Measurements from ENCODE around the gene CRACDL.

Gene CRACDL

DNA sequence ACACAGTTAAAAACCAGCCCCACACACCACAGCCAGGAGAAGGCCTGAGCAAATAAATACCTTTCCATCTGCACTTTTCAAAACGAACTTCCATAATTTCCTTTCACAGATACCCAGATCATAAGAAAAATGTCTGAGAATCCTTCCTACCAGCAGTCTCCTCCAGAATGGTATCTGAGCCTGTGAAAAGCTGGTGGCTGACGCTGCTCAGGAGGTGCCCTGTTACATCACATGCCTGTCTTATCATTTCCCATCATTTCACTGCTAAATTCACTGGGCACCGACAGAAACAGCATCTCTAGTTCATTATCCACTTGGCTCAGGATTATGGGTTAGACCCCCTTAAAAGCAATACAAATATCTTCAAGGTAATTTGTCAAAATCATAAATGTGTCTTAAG, 4.4 kb downstream of the CRACDL start:
- H3K79me2 ChIP-seq (ENCODE audit: low read length) = no peaks in the 10 kb centered on the region

DNA sequence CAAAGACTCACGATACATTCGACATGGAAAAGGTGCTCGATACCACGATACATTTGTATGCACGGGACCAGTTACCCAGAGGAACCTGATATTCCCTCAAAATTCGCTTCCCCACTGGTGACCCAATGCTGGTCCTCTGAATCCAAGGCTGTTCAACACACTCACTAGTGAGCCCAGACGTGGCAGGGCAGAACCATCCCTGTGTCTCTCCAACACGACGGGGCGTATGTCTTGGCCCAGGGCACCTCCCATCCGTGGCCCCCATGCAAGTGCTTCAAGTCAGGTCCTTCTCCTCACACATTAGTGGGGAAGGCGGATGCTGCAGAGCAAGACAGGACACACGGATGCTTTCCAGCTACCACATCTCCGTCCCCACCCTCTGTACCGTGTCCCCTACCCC, 6.1 kb downstream of the CRACDL start:
- TF ChIP-seq, protein P1, sequence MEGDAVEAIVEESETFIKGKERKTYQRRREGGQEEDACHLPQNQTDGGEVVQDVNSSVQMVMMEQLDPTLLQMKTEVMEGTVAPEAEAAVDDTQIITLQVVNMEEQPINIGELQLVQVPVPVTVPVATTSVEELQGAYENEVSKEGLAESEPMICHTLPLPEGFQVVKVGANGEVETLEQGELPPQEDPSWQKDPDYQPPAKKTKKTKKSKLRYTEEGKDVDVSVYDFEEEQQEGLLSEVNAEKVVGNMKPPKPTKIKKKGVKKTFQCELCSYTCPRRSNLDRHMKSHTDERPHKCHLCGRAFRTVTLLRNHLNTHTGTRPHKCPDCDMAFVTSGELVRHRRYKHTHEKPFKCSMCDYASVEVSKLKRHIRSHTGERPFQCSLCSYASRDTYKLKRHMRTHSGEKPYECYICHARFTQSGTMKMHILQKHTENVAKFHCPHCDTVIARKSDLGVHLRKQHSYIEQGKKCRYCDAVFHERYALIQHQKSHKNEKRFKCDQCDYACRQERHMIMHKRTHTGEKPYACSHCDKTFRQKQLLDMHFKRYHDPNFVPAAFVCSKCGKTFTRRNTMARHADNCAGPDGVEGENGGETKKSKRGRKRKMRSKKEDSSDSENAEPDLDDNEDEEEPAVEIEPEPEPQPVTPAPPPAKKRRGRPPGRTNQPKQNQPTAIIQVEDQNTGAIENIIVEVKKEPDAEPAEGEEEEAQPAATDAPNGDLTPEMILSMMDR (IDR thresholded peaks at IDR 0.05; ENCODE audit: low read depth, low read length) = no peak
- no peak for TF ChIP-seq EZH2phosphoT487 (IDR thresholded peaks at IDR 0.05; ENCODE audit: low read depth)
- H3K27me3 ChIP-seq (ENCODE audit: low read depth, low read length) = no peaks in the 10 kb centered on the region
- H3K9ac ChIP-seq (ENCODE audit: low read length) = no peak overlapping the region
- H4K20me1 ChIP-seq (ENCODE audit: insufficient read depth, low read length) = no peaks in the 10 kb centered on the region
- no peak overlapping the region for H3K27ac ChIP-seq (ENCODE audit: low read length)
- no peaks in the 10 kb centered on the region for H3K9me3 ChIP-seq (ENCODE audit: insufficient read depth, low read length)
- H3K4me2 ChIP-seq (ENCODE audit: low read length) = no peak overlapping the region
- H3K4me1 ChIP-seq (ENCODE audit: low read length) = no peaks in the 10 kb centered on the region
- H3K36me3 ChIP-seq (replicated peaks; ENCODE audit: low read depth, low read length) = no peaks in the 10 kb centered on the region
- H2AFZ ChIP-seq (ENCODE audit: low read depth, low read length) = no peak overlapping the region
- H3K79me2 ChIP-seq (ENCODE audit: low read length) = no peaks in the 10 kb centered on the region
- H3K4me3 ChIP-seq (ENCODE audit: low read length) = no peak overlapping the region

More for the DNA sequence above, 4.4 kb downstream of the CRACDL start:
- Histone ChIP-seq H3K4me1 (ENCODE audit: low read length) (no peaks in the 10 kb centered on the region), H3K9ac (ENCODE audit: low read length) (no peak overlapping the region), H3K27ac (ENCODE audit: low read length) (no peak overlapping the region), H3K4me3 (ENCODE audit: low read length) (no peak overlapping the region), H4K20me1 (ENCODE audit: insufficient read depth, low read length) (no peaks in the 10 kb centered on the region), H3K36me3 (replicated peaks; ENCODE audit: low read depth, low read length) (no peaks in the 10 kb centered on the region), H3K4me2 (ENCODE audit: low read length) (no peak overlapping the region), H3K9me3 (ENCODE audit: insufficient read depth, low read length) (no peaks in the 10 kb centered on the region), H3K27me3 (ENCODE audit: low read depth, low read length) (no peaks in the 10 kb centered on the region), H2AFZ (ENCODE audit: low read depth, low read length) (no peak overlapping the region)
- no peak for TF ChIP-seq EZH2phosphoT487 (IDR thresholded peaks at IDR 0.05; ENCODE audit: low read depth)
- TF ChIP-seq, protein P1 (IDR thresholded peaks at IDR 0.05; ENCODE audit: low read depth, low read length) = no peak

DNA sequence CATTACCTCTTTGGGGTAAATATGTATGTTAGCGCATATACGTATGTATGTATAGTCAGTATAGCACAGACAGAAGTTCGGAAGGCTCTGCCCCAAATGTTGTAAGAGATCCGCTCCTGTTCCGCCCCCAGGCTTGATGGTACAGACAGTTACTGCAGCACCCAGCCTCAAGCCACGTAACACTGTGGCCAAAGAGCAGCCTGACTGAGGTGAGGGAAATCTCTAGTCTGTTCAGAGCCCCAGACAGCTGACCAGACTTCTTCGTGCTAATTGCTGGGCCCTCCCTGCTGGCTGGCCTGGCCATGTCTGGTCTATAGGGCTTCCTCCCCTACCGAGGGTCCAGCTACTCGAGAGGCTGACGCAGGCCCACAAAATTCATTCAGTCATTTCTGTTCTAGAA, 7.8 kb downstream of the CRACDL start:
- no peak overlapping the region for H3K27ac ChIP-seq (ENCODE audit: low read length)
- H2AFZ ChIP-seq (ENCODE audit: low read depth, low read length) = no peak overlapping the region
- no peak for TF ChIP-seq EZH2phosphoT487 (IDR thresholded peaks at IDR 0.05; ENCODE audit: low read depth)
- TF ChIP-seq, protein P1 (IDR thresholded peaks at IDR 0.05; ENCODE audit: low read depth, low read length) = no peak

DNA sequence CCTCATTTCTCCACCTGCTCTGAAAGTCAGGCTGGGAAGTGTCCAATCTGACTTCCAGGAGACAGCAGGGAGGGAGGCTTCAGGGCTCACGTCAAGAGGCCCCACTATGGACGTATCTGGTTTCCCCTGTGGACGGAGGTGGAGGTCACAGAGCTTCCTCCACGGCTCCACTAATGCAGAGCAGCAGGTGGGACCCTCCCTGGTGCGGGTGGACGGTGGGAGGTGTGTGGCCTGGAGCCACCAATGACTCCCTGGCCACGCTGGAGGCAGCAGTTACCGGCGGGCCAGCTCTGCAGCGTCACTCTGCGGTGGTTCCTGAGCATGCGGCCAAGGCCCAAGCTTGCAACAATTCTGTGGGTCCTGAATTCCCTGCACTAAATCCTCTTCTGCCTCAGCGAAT, 9.0 kb downstream of the CRACDL start:
- no peaks in the 10 kb centered on the region for H3K9me3 ChIP-seq (ENCODE audit: insufficient read depth, low read length)
- no peak overlapping the region for H3K9ac ChIP-seq (ENCODE audit: low read length)
- H3K4me1 ChIP-seq (ENCODE audit: low read length) = no peaks in the 10 kb centered on the region
- no peak overlapping the region for H3K27ac ChIP-seq (ENCODE audit: low read length)
- H2AFZ ChIP-seq (ENCODE audit: low read depth, low read length) = no peak overlapping the region
- H3K36me3 ChIP-seq (replicated peaks; ENCODE audit: low read depth, low read length) = no peaks in the 10 kb centered on the region
- no peaks in the 10 kb centered on the region for H3K79me2 ChIP-seq (ENCODE audit: low read length)
- H3K4me2 ChIP-seq (ENCODE audit: low read length) = no peak overlapping the region
- H3K27me3 ChIP-seq (ENCODE audit: low read depth, low read length) = no peaks in the 10 kb centered on the region
- H4K20me1 ChIP-seq (ENCODE audit: insufficient read depth, low read length) = no peaks in the 10 kb centered on the region
- no peak overlapping the region for H3K4me3 ChIP-seq (ENCODE audit: low read length)
- TF ChIP-seq, protein P1 (IDR thresholded peaks at IDR 0.05; ENCODE audit: low read depth, low read length) = no peak
- no peak for TF ChIP-seq EZH2phosphoT487 (IDR thresholded peaks at IDR 0.05; ENCODE audit: low read depth)

More for the DNA sequence above, 7.8 kb downstream of the CRACDL start:
- Histone ChIP-seq H4K20me1 (ENCODE audit: insufficient read depth, low read length) (no peaks in the 10 kb centered on the region), H3K79me2 (ENCODE audit: low read length) (no peaks in the 10 kb centered on the region), H3K9me3 (ENCODE audit: insufficient read depth, low read length) (no peaks in the 10 kb centered on the region), H3K9ac (ENCODE audit: low read length) (no peak overlapping the region), H3K4me3 (ENCODE audit: low read length) (no peak overlapping the region), H3K36me3 (replicated peaks; ENCODE audit: low read depth, low read length) (no peaks in the 10 kb centered on the region), H3K4me2 (ENCODE audit: low read length) (no peak overlapping the region), H3K27me3 (ENCODE audit: low read depth, low read length) (no peaks in the 10 kb centered on the region), H3K4me1 (ENCODE audit: low read length) (no peaks in the 10 kb centered on the region)
